HS-5 (cell line): ENCODE results near the gene FAM13C.
"Not testable (repeated sequence)": the region's sequence is repeated elsewhere in the genome, so short reads cannot be mapped to it uniquely, and the experiment has no call there.

Source experiments
- DNase-seq: peaks from one replicate; pipeline ENCODE4 v3.0.0-alpha.2; 2012; ENCODE audit warnings: low read depth

The FAM13C gene

GRCh38 chr10:59362144-59362958 is at the start of gene FAM13C:
FAM13C (minus strand) TSS chr10:59362549; CDS start chr10:59362460, 89 bp downstream.
- peak; percentile 11 for DNase-seq

DNA sequence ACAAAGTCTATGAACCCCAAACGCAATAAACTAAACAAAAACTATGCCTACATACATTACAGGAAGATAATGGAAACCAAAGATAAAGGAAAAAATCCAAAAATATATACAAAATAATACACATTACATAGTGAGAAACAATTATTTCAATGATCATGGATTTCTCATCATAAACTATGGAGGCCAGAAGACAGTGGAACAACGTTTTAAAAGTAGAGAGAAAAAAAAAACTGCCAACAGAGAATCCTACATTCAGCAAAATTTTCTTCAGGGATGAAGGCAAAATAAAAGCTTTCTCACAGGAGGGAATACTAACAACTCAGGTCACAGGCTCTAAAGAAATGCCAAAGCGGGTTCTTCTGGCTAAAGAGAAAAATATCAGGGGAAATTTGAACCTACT is 42.9 kb upstream of the FAM13C start:
- no peak for DNase-seq

- DNase-seq: no peak
Observed at GRCh38 chr10:59400214-59400613, 37.9 kb upstream of the FAM13C start.

GRCh38 chr10:59399329-59399728 is 37.0 kb upstream of the FAM13C start:
- not testable (repeated sequence) for DNase-seq

DNA sequence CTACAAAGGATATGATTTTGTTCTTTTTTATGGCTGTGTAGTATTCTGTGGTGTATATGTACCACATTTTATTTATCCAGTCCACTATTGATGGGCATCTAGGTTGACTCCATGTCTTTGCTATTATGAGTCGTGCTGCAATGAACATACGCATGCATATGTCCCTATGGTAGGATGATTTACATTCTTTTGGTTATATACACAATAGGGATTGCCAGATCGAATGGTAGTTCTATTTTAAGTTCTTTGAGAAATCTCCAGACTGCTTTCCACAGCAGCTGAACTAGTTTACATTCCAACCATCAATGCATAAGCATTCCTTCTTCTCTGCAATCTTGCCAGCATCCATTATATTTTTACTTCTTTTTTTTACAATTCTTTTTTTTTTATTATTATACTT is 35.6 kb upstream of the FAM13C start:
- no peak for DNase-seq

DNA sequence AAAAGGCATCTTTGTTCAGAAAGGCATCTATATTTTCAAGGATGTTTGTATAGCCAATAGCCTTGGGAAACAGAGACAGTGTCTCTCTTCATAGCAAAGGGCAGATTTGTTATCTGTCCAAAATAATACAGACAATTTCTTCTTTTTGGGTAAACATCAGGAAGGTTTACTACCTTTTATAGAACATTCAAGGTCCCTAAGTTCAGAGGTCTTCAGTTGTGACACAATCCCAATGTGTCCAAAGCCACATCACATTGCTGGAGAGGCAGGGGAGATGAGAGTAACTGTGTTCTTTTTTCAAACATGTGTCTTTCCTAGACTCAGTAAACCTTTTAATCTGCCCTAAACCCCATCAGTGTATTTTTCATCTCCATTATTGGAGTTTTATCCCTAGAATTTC is 33.6 kb upstream of the FAM13C start:
- DNase-seq: no peak

DNA sequence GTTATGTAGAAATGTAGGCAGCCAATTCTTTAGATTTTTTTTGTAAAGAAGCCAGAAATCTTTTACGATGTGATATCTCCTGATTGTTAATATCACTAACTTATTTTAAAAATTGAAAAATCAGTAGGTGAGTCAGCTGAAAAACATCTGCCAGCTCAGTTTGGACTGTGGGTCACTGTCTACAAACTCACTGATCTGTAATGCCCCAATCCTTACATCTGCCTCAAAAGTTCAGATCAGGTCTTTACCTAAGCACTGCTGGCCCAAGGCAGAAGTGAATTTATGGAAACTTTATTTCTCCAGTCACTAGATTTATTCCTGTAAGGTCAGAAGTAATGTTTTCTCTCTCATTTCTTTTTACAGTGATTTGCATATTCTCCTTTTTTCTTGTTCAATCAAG is 31.0 kb upstream of the FAM13C start:
- DNase-seq: peak; percentile 41

DNA sequence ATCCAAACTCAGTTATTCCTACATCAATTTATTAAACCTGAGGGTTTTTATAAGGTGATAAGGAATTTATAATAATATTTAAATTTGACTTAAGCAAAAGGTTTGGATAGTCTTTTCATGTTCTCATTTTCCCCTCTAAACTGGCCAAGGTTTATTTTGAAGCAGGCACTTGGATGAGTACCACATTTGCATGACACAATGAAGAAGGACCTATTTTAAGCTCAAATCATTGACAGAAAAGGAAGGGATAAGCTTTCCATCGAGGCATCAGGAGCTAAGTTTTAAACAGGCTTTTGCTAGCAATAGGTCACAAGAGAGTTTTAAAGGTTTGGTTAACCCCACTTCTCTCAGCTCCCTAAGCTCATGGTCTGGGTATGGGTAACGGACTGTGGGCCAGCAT is 28.7 kb upstream of the FAM13C start:
- no peak for DNase-seq

GRCh38 chr10:59388671-59388976 is 26.3 kb upstream of the FAM13C start:
- DNase-seq: no peak

- DNase-seq: peak; percentile 91
Observed at GRCh38 chr10:59387951-59388670, 25.8 kb upstream of the FAM13C start.

GRCh38 chr10:59384761-59385160 is 22.4 kb upstream of the FAM13C start:
- DNase-seq: no peak

GRCh38 chr10:59383908-59384307 is 21.6 kb upstream of the FAM13C start:
- DNase-seq: no peak

- DNase-seq: no peak
Observed at GRCh38 chr10:59383436-59383835, 21.1 kb upstream of the FAM13C start.

GRCh38 chr10:59382831-59383295 is 20.5 kb upstream of the FAM13C start:
- DNase-seq: no peak

DNA sequence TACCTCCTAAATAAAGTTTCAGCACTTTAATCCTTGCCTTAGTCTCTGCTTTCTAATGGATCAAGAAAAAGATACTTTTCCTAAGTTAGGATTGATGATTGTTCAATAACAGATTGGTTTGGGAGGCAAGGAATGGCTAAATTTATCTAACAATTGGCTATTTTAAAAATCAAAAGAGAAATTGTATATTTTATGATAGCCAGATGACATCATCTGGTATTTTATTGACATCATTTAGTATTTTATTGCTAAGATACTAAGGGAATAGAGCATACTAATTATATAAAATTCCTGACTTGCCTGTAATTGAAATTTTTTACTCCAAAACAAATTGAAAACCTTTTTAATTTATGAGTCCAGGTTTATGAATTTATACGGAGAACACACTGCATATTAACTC is 19.3 kb upstream of the FAM13C start:
- no peak for DNase-seq

DNA sequence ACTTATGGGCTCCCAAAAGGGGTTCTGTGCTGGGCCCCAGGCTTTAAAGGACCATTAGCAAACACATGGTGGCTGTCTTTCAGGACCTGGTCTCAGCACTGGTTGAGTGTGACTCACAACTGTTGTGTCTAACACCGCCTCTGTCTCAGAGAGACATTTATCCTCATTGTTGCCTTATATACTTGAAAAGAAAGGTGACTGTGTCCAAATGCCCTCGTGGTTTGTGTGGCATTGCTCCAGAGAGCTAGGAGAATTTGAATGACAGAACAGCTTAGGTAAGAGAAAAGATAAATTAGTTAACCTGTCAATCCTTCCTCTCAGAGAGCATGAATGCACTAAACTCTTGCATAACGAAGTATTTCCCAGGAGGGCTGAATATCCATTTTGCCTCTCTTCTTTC is 14.5 kb upstream of the FAM13C start:
- DNase-seq: no peak

- no peak for DNase-seq
Observed at GRCh38 chr10:59375990-59376389, 13.6 kb upstream of the FAM13C start.

DNA sequence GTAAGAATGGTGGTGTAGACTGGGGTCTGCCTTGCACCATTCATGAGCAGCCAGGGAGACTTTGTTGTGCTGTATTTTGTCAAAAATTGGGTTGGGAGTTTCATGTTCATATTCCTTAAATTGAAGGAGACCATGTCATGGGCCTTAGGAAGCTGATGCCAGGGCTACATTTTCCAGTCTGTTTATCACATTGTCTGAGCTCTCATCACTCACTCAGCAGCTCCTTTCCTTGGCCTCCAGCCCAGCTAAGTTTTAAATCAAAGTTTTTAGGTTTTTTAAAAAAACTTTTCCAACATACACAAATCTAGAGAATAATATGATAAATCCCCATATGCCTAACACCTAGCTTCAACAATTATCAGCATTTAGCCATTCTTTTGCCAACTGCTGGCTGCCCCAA is 12.6 kb upstream of the FAM13C start:
- DNase-seq: no peak

DNA sequence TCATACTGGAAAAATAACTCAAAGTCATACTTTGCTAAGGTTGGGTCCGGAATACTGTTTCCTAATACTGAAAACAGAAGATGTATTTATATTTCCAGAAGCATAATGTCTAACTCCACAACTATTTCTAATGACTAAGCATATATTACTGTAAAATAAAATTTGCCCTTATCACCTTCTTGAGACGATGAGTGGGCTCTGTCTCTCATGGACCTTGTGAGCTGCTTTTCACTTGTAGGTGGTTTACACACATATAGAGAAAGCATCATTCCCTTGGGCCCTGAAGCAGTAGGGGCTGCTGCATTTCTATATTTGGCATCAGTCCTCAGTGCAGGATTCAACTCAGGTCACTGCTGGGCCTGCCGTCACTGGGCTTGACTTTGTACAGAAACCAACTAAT is 10.7 kb upstream of the FAM13C start:
- no peak for DNase-seq

DNA sequence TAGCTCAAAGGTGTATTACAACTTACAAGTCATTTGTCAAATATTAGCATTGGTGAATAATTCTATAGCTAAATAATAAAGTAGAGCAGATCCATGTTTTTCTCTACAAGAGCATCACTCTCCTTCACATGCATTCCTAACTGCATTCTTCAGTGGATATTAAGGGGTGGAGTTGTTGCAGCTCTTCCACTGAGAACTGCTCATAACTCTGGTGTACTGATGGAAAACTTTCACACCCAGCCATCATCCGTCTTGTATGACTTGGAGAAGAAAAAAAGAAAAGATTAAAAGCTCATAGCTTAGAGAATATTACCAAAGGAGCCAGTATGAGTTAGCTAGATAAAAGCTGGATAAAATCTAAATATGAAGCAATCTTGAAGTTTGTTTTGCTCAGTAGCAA is 10.2 kb upstream of the FAM13C start:
- no peak for DNase-seq

DNA sequence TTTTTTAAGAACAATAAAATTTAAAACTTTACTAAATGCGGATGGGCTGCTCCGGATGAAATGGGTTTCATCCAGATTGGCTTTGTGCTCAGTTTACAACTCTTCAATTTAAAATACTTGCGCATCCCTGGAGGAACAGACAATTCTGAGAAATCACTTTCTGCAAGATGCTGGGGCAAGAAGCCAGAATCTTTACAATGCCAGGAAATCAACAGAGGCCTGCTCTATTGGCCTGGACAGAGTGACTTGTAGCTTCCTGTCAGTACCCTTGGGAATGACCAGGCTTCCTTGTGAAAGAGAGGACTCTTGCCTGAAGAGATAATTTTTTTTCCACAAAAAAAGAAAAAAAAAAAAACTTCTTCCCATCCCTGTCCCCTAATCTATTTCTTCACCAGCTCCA is 3.9 kb upstream of the FAM13C start:
- no peak for DNase-seq

GRCh38 chr10:59363446-59363958 is 1.2 kb upstream of the FAM13C start:
- DNase-seq: no peak

- no peak for DNase-seq
Observed at GRCh38 chr10:59362959-59363381, 621 bp upstream of the FAM13C start.
